Keratinocyte (primary cell): ENCODE data around the gene SRRT.

ENCODE experiments used
- EZH2 ChIP-seq: IDR thresholded peaks from one replicate; pipeline ENCODE4 v1.6.1; 2012; ENCODE audit warnings: inconsistent platforms, mild to moderate bottlenecking, low read length, moderate library complexity
- TF ChIP-seq, protein P1 (sequence below), 3 experiments: IDR thresholded peaks in 1 of 3; conservative IDR thresholded peaks in 1 of 3; optimal IDR thresholded peaks in 1 of 3; 2 replicates in 2 of 3; 3 replicates in 1 of 3; pipeline versions ENCODE3 to v1.5.1; 2011; ENCODE audit warnings: low read length in 3 of 3, mild to moderate bottlenecking in 3 of 3, moderate library complexity in 2 of 3, control low read depth in 1 of 3, inconsistent platforms in 1 of 3; ENCODE audit not compliant: insufficient read depth in 2 of 3; ENCODE audit errors: extremely low read depth in 1 of 3

DNA sequence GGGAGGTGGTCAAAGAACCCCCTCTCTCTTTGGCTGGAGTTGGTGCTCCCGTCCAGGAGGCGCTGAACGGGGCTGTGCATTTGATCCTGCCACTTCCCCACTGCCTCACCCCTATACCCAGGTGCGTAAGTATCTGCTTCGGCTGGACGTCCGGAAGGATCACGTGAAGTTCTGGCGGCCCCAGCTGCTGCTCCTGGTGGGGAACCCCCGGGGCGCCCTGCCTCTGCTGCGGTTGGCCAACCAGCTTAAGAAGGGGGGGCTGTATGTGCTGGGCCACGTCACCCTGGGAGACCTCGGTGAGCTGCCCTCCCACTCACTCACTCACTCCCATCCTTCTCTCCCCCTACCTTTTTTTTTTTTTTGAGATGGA is 13.3 kb upstream of the SRRT start:
- TF ChIP-seq, protein P1, sequence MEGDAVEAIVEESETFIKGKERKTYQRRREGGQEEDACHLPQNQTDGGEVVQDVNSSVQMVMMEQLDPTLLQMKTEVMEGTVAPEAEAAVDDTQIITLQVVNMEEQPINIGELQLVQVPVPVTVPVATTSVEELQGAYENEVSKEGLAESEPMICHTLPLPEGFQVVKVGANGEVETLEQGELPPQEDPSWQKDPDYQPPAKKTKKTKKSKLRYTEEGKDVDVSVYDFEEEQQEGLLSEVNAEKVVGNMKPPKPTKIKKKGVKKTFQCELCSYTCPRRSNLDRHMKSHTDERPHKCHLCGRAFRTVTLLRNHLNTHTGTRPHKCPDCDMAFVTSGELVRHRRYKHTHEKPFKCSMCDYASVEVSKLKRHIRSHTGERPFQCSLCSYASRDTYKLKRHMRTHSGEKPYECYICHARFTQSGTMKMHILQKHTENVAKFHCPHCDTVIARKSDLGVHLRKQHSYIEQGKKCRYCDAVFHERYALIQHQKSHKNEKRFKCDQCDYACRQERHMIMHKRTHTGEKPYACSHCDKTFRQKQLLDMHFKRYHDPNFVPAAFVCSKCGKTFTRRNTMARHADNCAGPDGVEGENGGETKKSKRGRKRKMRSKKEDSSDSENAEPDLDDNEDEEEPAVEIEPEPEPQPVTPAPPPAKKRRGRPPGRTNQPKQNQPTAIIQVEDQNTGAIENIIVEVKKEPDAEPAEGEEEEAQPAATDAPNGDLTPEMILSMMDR (optimal IDR thresholded peaks at IDR 0.05 in 1 of 3, IDR thresholded peaks at IDR 0.05 in 1 of 3, conservative IDR thresholded peaks at IDR 0.05 in 1 of 3; ENCODE audit: extremely low read depth in 1 of 3, insufficient read depth in 2 of 3, low read length in 3 of 3), result no peak
- TF ChIP-seq EZH2, result no peak
